Endodermal cell (in vitro differentiated cells): ENCODE data around the gene CLCN7. TPM values are rescaled to one million over a fixed set of nuclear protein-coding genes. Genes with fewer than 3 reads are reported as not detected.

Experiments used
- DNase-seq: peaks from one replicate; pipeline ENCODE4 v3.0.0-alpha.2; 2017
- H3K27ac ChIP-seq: 2 replicates; pipeline ENCODE4 v1.5.1; 2013; ENCODE audit warnings: mild to moderate bottlenecking, low read depth, low read length, moderate library complexity
- H3K27me3 ChIP-seq: 2 replicates; pipeline ENCODE4 v1.6.1; 2013; ENCODE audit warnings: mild to moderate bottlenecking, low read length, moderate library complexity; ENCODE audit not compliant: insufficient read depth, control insufficient read depth, poor library complexity, severe bottlenecking
- H3K36me3 ChIP-seq: 2 replicates; pipeline ENCODE4 v1.7.0; 2013; ENCODE audit warnings: mild to moderate bottlenecking, low read length, moderate library complexity; ENCODE audit not compliant: control insufficient read depth, insufficient read depth
- H3K4me1 ChIP-seq: one replicate; pipeline ENCODE4 v1.7.0; 2013; ENCODE audit warnings: low read length; ENCODE audit not compliant: control insufficient read depth, insufficient read depth
- H3K4me3 ChIP-seq: 2 replicates; pipeline ENCODE4 v1.5.1; 2013; ENCODE audit warnings: mild to moderate bottlenecking, low read length, moderate library complexity
- H3K9ac ChIP-seq: 2 replicates; pipeline ENCODE4 v1.6.1; 2013; ENCODE audit warnings: mild to moderate bottlenecking, low read length, moderate library complexity; ENCODE audit not compliant: poor library complexity, severe bottlenecking; ENCODE audit errors: extremely low read depth
- H3K9me3 ChIP-seq: 2 replicates; pipeline ENCODE4 v1.6.1; 2013; ENCODE audit warnings: mild to moderate bottlenecking, low read length, moderate library complexity; ENCODE audit not compliant: control insufficient read depth
- H3K27ac Mint-ChIP-seq: 2 replicates; pipeline ENCODE4 v1.8.0; 2020; ENCODE audit warnings: mixed read lengths
- H3K27me3 Mint-ChIP-seq: 2 replicates; pipeline ENCODE4 v1.8.0; 2021; ENCODE audit warnings: mild to moderate bottlenecking, mixed read lengths; ENCODE audit not compliant: insufficient read depth
- H3K36me3 Mint-ChIP-seq: 2 replicates; pipeline ENCODE4 v1.8.0; 2020; ENCODE audit warnings: low read depth, mixed read lengths
- H3K4me1 Mint-ChIP-seq: 2 replicates; pipeline ENCODE4 v1.8.0; 2020; ENCODE audit warnings: mixed read lengths
- H3K4me3 Mint-ChIP-seq: 2 replicates; pipeline ENCODE4 v1.8.0; 2020; ENCODE audit warnings: mild to moderate bottlenecking, moderate library complexity, mixed read lengths
- H3K9me3 Mint-ChIP-seq: 2 replicates; pipeline ENCODE4 v1.8.0; 2020; ENCODE audit warnings: mild to moderate bottlenecking, mixed read lengths
- WGBS, 2 experiments: methylation state at CpG; one replicate each; pipeline versions ENCODE4 v1.1.5 to v1.1.7; 2013; ENCODE audit warnings: missing lambda C conversion rate in 2 of 2, mixed read lengths in 1 of 2; ENCODE audit not compliant: insufficient coverage in 1 of 2, insufficient read length in 1 of 2; 5-methylcytosine and 5-hydroxymethylcytosine counted together
- total RNA-seq, 2 donors: library from RNA; stranded (reverse); fragmentation: NEBNext Ultra II Directional in 1 of 2; extraction: Animal tissue kit (Norgen Biotek cat#: 25700) in 1 of 2; gene quantifications; 2 replicates in 1 of 2; 3 replicates in 1 of 2; pipeline ENCODE4 v1.2.1, GENCODE V29; 2021
- TF ChIP-seq, protein P1 (sequence below): fragments of 200-600 bp; sonication (generic); conservative IDR thresholded peaks from 2 replicates; pipeline ENCODE4 v1.5.0; 2021; ENCODE audit warnings: antibody characterized with exemption, mild to moderate bottlenecking

Gene CLCN7
- total RNA-seq, 2 donors from 2014 or later: 94.4 to 96.7 TPM

DNA sequence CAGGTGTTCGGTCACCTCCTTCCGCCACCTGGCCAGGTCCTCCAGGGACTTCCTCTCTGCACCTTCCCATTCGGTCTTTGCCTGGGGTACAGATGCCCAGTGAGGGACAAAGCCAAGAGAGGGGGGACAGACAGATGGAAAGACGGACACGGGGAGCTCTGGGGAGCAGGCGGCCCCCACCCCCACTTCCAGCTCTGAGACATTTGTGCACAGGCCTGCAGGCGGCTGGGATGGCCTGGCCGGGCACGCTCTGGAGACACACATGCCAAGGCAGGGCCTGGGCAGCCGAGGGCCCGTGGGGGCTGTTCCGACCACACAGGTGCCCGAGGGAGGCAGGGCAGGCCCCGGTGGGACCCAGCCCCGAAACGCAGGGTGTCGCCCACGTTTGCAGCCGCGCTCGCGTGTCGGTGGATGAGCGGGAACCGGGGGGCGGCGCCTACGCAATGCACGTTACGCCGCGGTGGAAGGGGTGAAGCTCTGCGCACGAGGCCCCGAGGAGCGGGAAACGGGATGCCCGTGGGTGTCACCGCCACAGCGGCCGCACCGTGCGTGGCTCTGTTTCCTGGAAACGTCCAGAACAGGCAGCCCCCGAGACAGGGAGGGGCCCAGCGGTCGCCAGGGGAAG lies 38.0 kb downstream of the CLCN7 start:
- H3K9ac ChIP-seq: no peak overlapping the region
- no peaks in the 10 kb centered on the region for H3K9me3 Mint-ChIP-seq
- no peaks in the 10 kb centered on the region for H3K36me3 ChIP-seq
- no peak overlapping the region for H3K4me3 Mint-ChIP-seq
- H3K27ac ChIP-seq: no peak overlapping the region
- 88 to 92% methylated on average over 29 to 47 of the region's 47 CpGs for WGBS, 2 experiments
- no peaks in the 10 kb centered on the region for H3K9me3 ChIP-seq
- no peaks in the 10 kb centered on the region for H3K4me1 Mint-ChIP-seq
- H3K4me1 ChIP-seq: no peaks in the 10 kb centered on the region
- H3K27ac Mint-ChIP-seq: no peak overlapping the region
- no peak overlapping the region for H3K4me3 ChIP-seq
- no peaks in the 10 kb centered on the region for H3K27me3 Mint-ChIP-seq
- no peaks in the 10 kb centered on the region for H3K27me3 ChIP-seq
- no peaks in the 10 kb centered on the region for H3K36me3 Mint-ChIP-seq
- no peak for DNase-seq
- TF ChIP-seq, protein P1, sequence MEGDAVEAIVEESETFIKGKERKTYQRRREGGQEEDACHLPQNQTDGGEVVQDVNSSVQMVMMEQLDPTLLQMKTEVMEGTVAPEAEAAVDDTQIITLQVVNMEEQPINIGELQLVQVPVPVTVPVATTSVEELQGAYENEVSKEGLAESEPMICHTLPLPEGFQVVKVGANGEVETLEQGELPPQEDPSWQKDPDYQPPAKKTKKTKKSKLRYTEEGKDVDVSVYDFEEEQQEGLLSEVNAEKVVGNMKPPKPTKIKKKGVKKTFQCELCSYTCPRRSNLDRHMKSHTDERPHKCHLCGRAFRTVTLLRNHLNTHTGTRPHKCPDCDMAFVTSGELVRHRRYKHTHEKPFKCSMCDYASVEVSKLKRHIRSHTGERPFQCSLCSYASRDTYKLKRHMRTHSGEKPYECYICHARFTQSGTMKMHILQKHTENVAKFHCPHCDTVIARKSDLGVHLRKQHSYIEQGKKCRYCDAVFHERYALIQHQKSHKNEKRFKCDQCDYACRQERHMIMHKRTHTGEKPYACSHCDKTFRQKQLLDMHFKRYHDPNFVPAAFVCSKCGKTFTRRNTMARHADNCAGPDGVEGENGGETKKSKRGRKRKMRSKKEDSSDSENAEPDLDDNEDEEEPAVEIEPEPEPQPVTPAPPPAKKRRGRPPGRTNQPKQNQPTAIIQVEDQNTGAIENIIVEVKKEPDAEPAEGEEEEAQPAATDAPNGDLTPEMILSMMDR: no peak

- Mint-ChIP-seq H3K4me1 (no peaks in the 10 kb centered on the region), H3K36me3 (no peaks in the 10 kb centered on the region), H3K4me3 (no peak overlapping the region), H3K27ac (peak overlapping the region; percentile 75), H3K27me3 (no peaks in the 10 kb centered on the region), H3K9me3 (no peaks in the 10 kb centered on the region)
- TF ChIP-seq, protein P1: no peak
- no peak overlapping the region for H3K9ac ChIP-seq
- no peaks in the 10 kb centered on the region for H3K27me3 ChIP-seq
- no peaks in the 10 kb centered on the region for H3K9me3 ChIP-seq
- no peak overlapping the region for H3K4me3 ChIP-seq
- H3K4me1 ChIP-seq: no peaks in the 10 kb centered on the region
- no peaks in the 10 kb centered on the region for H3K36me3 ChIP-seq
- DNase-seq: peak; percentile 80
- 86 to 87% methylated on average over 22 to 32 of the region's 32 CpGs for WGBS, 2 experiments
- H3K27ac ChIP-seq: no peak overlapping the region
Measured at GRCh38 chr16:1435921-1436697, 38.7 kb downstream of the CLCN7 start.

DNA sequence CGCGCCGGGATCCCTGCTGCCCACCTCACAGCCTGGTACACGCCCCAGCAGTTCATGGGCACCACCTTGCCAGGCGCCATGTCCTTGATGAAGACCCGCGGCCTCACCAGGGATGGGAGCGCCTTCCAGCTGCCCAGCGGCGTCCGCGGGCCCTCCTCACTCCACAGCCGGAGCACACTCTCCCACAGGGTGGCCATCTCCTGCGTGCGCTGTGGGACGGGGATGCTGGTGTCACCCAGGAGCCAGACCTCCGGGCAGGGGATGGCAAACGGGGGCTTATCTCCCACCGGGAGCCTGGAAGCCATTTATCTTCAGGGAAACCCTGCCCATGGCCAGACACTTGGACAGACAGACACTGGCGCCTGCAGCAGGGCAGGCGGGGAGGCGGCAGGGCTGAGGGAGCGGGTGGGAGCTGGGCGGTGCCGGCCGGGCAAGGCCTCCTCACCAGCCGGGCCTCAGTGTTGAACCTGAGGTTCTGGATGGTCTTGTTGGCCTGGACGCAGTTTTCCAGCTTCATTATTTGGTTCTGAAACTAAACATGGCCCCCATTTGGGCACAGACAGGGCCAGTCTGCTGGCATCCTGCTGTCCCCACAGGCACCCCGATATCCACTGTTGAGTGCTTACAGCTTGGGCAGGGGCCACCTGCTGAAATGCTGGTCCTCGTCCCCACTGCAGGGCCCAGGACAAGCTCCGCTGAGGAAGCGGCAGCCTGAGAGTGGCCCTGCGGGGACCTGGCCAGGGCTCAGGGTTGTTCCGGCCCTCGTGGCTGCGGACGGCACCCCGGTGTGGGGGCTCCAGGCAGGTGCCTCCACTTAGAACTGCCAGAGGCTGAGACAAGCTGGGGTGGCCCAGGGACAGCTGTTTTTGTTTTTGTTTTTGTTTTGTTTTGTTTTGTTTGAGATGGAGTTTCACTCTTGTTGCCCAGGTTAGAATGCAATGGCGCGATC lies 39.9 kb downstream of the CLCN7 start:
- Mint-ChIP-seq H3K9me3 (no peaks in the 10 kb centered on the region), H3K27me3 (no peaks in the 10 kb centered on the region), H3K27ac (no peak overlapping the region), H3K36me3 (no peaks in the 10 kb centered on the region), H3K4me1 (no peaks in the 10 kb centered on the region), H3K4me3 (no peak overlapping the region)
- Histone ChIP-seq H3K4me1 (no peaks in the 10 kb centered on the region), H3K27me3 (no peaks in the 10 kb centered on the region), H3K27ac (no peak overlapping the region), H3K4me3 (no peak overlapping the region), H3K9me3 (no peaks in the 10 kb centered on the region), H3K9ac (no peak overlapping the region), H3K36me3 (no peaks in the 10 kb centered on the region)
- 93 to 96% methylated on average over 24 to 40 of the region's 40 CpGs for WGBS, 2 experiments
- TF ChIP-seq, protein P1: no peak
- no peak for DNase-seq
